GM21576 (cell line): Measurements from ENCODE around the gene HIVEP2.

Experiments
- ATAC-seq: cut with Tn5 transposase; IDR thresholded peaks from one replicate; pipeline ENCODE4 v1.9.1; 2021; ENCODE audit warnings: mild to moderate bottlenecking, moderate library complexity; ENCODE audit not compliant: unreplicated experiment

The HIVEP2 gene

DNA sequence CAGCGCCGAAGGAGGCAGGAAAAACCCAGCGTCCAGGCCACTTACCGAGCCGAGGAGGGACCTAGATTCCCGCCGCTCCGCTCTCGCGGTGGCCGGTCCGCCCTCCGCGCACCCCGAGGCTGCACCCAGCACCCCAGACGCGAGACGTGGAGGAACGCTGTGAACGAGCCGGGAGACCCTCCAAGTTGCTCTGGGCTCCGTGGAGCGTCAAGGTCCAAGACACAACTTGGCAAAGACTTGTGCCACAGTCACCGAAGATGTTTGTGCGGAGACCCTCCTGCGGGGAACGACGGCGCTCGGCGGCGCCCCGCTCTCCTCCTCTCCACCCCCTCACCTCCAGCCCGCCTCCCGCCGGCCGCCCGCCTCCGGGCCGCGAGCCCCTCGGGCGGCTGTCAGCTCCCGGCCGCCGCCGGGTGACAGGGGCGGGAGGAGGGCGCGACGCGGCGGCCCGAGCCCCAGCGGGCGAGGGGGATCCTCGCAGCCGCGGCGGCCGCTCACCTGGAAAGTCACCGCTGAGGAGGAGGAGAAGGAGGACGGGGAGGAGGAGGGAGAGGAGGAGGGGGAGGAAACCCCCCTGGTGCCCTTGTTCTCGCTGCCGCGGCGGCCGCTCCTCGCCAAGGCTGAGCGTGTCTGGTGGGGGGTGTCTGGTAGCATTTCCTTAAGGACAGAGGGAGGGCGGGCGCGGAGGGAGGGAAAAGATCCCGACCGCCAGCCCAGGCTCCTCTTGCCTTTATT, 637 bp upstream of the HIVEP2 start:
- ATAC-seq, result peak; percentile 6

DNA sequence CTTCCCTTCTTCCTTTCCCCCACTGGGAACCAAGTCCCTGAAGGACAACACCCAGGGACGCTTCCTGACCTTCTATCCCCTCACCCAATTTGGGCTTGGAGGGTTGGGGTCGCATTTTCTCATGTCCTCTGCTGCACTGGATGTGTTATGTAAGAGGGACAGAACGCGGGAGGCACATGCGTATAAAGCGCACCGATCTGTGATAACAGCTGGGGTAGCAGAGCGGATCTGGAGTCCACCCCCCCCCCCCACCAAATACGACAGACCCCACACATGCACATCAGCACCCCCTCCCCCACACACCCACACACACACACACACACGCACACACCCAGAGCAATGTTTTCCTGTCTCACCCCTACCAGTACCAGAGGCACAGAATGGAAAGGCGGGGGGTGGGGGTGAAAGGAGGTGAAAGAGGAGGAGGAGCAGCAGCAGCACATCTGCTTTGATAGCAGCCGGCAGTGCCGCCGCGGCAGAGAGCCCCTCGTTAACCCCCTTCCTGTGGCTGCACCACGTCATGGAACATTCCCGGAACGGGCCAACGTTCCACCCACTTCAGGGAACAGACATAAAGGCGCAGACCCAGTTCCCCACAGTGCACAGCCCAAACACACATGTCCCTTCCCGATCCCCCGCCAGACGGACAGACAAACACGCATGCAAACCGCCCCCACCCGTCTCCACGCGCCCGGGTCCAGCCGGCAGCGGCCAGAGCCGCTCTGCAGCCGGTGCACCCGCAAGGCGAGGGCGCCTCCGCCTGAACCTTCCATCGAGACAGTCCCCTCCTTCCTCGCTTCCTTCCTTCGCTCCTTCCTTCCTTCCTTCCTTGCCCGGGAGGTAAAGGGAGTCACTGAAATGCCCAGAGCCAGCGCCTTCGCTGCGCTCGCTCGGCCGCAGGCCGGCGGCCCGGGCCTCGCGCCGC, 590 bp downstream of the HIVEP2 start:
- ATAC-seq, result no peak

DNA sequence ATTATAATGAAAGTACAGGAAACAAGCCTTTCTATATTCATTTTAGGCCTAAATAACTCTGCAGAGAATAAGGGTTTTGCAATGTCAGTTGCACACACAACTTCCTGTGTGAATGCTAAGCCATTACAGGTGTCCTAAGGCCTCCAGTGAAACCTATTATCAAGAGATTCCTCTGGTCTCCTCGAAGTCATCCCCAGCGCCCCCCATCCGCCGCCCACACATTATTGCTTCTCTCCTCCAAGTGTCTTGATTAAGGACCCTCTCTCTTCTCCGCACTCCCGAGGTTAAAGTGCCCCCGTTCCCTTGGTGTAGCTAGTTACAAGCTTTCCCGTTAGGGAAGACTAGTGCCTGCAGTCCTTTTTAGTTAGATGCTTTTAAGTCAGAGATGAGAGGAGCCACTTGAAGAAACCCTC, 1.3 kb downstream of the HIVEP2 start:
- no peak for ATAC-seq

GRCh38 chr6:142942805-142943227, 2.2 kb downstream of the HIVEP2 start:
- no peak for ATAC-seq

- no peak for ATAC-seq
Measured at GRCh38 chr6:142942238-142942637, 2.7 kb downstream of the HIVEP2 start.

GRCh38 chr6:142941018-142941417, 4.0 kb downstream of the HIVEP2 start:
- ATAC-seq, result no peak

DNA sequence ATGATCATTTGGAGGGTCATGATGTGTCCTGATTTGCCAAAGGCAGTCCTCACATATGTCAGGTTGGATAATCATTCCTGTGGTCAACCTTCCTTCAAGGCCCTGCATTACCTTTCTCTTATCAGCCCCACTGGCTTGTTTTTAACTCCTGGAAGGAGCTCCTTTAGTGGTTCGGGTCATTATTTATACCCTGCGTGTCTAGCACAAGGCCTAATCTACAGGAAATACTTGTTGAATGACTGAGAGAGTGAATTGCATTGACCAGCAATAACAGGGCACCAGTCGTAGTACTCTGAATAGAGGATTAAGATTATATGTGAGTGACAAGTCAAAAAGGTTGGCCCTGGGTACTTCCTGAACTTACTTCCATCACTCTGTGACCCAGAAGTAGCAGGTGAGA, 4.5 kb downstream of the HIVEP2 start:
- ATAC-seq, result no peak

- ATAC-seq, result no peak
Measured at GRCh38 chr6:142938510-142938909, 6.5 kb downstream of the HIVEP2 start.

GRCh38 chr6:142937986-142938385, 7.0 kb downstream of the HIVEP2 start:
- ATAC-seq, result no peak

DNA sequence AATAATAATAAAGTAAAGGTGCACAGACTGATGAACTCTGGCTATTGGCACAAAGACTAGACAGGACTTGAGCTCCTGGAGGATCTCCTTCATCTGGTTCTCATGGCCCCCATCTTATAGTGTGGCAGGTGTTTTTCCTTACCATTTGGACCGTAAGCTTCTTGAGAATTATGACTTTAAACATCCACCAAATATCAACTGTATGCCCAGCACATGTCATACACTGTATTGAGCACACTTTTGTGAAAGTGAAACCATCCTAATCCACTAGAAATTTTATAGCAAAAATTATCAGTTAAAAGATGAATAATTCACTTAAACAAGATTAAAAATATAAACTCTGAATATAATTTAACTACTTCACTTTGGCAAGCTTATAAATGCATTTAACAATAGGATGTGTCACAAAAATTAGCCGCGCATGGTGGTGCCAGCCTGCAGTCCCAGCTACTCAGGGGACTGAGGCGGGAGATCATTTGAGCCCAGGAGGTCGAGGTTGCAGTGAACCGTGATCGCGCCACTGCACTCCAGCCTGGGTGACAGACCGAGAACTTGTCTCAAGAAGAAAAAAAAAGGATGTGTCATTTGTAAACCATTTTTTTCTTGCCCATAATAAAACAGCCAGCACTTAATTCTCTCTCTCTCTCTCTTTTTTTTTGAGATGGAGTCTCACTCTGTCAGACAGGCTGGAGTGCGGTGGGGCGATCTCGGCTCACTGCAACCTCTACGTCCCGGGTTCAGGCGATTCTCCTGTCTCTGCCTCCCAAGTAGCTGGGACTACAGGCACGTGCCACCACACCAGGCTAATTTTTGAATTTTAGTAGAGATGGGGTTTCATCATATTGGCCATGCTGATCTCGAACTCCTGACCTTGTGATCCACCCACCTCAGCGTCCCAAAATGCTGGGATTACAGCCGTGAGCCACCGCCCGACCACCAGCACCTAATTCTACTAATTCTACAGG, 9.1 kb downstream of the HIVEP2 start:
- ATAC-seq, result peak; percentile 67

GRCh38 chr6:142934599-142934998, 10.4 kb downstream of the HIVEP2 start:
- no peak for ATAC-seq

DNA sequence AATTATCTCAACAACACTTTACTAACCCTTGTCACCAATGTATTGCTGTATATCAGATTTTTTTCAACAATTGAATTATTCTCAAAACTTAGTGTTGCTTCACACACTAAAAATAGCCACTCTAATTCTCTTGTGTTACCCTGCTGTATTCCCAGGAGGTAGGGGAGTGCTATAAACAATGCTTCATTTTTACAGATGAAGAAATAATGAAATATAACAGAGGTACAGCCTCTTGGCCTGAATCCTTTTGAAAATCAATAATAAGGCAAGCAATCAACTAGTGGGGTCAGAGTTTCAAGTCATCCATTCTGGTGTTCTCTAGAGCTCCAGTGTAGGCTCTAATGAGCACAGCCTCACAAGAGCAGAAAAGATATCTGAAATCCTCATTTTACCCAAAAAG, 10.9 kb downstream of the HIVEP2 start:
- ATAC-seq, result no peak

GRCh38 chr6:142933701-142934100, 11.3 kb downstream of the HIVEP2 start:
- ATAC-seq, result no peak

DNA sequence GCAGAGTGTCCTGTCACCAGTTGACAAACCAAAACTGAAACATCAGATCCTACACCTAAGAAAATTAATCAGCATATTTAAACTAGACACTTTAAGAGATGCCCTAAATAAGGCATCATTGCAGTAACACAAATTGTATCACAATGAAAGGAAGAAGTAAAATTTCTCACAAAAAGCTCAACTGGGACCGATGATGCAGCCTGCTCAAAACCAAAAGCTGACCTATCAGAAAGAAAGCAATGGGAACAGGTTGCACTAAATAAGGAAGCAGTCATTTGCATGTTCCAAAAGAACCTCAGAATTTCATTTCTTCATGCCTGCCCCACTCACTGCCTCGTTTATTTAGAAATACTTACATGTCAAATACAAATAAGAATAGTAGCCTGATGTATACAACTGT, 12.1 kb downstream of the HIVEP2 start:
- no peak for ATAC-seq

- ATAC-seq, result no peak
Measured at GRCh38 chr6:142929751-142930358, 15.1 kb downstream of the HIVEP2 start.

DNA sequence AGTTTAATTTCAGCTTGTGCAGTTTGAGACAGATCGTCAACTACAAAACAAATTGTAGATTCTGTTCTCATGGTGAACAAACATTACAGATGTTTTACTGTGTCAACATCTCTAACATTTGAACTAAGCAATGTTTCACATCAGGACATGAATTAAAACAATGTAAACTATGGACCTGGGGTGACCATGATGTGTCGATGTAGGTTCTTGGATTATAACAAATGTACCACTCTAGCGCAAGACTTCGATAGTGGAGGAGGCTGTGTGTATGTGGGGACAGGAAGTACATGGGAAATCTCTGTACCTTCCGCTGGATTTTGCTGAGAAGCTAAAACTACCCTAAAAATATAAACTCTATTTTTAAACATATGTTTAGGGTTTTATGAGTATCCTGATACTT, 17.1 kb downstream of the HIVEP2 start:
- ATAC-seq, result no peak

DNA sequence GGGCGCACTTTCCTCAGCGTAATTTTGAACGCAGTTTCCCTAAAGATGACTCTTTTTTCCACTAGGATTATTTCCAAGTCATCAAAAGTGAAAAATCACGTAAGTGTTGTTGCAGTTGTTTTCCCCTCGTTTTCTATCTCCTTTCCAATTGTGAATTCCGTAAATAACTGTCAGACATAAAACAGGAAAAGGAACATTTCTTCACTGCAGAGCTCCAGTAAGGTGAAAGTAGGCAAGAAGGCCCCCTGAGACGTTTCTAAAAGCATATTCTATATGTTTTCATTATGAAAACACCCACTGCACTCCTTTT, 17.8 kb downstream of the HIVEP2 start:
- no peak for ATAC-seq

- peak; percentile 91 for ATAC-seq
Measured at GRCh38 chr6:142926494-142927270, 18.3 kb downstream of the HIVEP2 start.

GRCh38 chr6:142926177-142926493, 18.8 kb downstream of the HIVEP2 start:
- no peak for ATAC-seq

DNA sequence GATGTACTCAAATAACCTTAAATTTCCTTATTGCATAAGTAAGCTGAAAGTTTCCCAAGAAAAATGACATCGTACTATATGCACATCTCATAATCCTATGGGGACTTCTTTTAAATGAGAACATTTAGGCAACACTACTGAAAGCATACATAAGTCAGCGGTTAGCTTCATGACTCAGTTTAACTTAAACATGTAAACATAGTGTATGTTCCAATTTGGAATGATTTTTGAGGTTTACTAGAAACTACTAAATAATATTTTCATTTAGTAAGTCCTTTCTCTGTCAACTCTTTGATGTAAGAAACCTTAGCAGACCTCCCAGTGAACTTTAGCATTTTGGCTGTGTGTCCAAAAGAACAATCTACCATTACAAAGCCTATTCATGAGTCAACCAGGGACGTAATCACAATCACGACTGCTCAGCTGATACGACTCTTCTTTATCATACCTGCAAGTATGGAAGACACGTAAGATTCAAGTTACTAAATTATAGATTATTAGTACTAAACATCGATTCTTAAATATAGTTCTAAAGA, 19.3 kb downstream of the HIVEP2 start:
- no peak for ATAC-seq
